ENCODE results near the gene FAM3D.

The FAM3D gene

GRCh38 chr3:58639001-58639400 is 27.6 kb downstream of the FAM3D start:
- H3K9me2 ChIP-seq (replicated peaks; ENCODE audit: control insufficient read depth, low read length), result no peaks in the 10 kb centered on the region
- no peaks in the 10 kb centered on the region for H3K79me2 ChIP-seq (ENCODE audit: control insufficient read depth, low read length)
- H3F3A ChIP-seq (ENCODE audit: control insufficient read depth, insufficient read depth), result no peaks in the 10 kb centered on the region
- no peaks in the 10 kb centered on the region for H4K20me1 ChIP-seq (ENCODE audit: control insufficient read depth, insufficient read depth, low read depth, low read length)
- TF ChIP-seq CTCF (IDR thresholded peaks at IDR 0.05; ENCODE audit: low read depth, low read length, poor library complexity, severe bottlenecking) (no peak), EZH2phosphoT487 (IDR thresholded peaks at IDR 0.05; ENCODE audit: borderline replicate concordance, low read length) (no peak)
- no peaks in the 10 kb centered on the region for H3K9me3 ChIP-seq (ENCODE audit: control insufficient read depth, insufficient read depth, low read length)
- H3K4me2 ChIP-seq (ENCODE audit: low read length), result no peak overlapping the region
- no peaks in the 10 kb centered on the region for H3K36me3 ChIP-seq (ENCODE audit: control insufficient read depth, low read length)
- no peak overlapping the region for H3K27ac ChIP-seq (ENCODE audit: low read depth, low read length)
- H3K4me1 ChIP-seq (ENCODE audit: control insufficient read depth, low read length), result peaks cover 5% of the 10 kb centered on the region; the same call in 1 of the 2 replicates
- H3K4me3 ChIP-seq (ENCODE audit: low read length), result no peak overlapping the region
- peaks cover 17% of the 10 kb centered on the region for H3K27me3 ChIP-seq (ENCODE audit: control insufficient read depth, low read length)

- Histone ChIP-seq H3K4me3 (ENCODE audit: low read length) (no peak overlapping the region), H3K4me2 (ENCODE audit: low read length) (no peak overlapping the region), H3F3A (ENCODE audit: control insufficient read depth, insufficient read depth) (no peaks in the 10 kb centered on the region), H3K9me2 (replicated peaks; ENCODE audit: control insufficient read depth, low read length) (no peaks in the 10 kb centered on the region), H3K36me3 (ENCODE audit: control insufficient read depth, low read length) (no peaks in the 10 kb centered on the region), H4K20me1 (ENCODE audit: control insufficient read depth, insufficient read depth, low read depth, low read length) (no peaks in the 10 kb centered on the region), H3K4me1 (ENCODE audit: control insufficient read depth, low read length) (peaks cover 5% of the 10 kb centered on the region; the same call in 1 of the 2 replicates), H3K9me3 (ENCODE audit: control insufficient read depth, insufficient read depth, low read length) (no peaks in the 10 kb centered on the region), H3K27me3 (ENCODE audit: control insufficient read depth, low read length) (peaks cover 20% of the 10 kb centered on the region), H3K27ac (ENCODE audit: low read depth, low read length) (no peak overlapping the region), H3K79me2 (ENCODE audit: control insufficient read depth, low read length) (no peaks in the 10 kb centered on the region)
- TF ChIP-seq CTCF (IDR thresholded peaks at IDR 0.05; ENCODE audit: low read depth, low read length, poor library complexity, severe bottlenecking), result no peak
- no peak for TF ChIP-seq EZH2phosphoT487 (IDR thresholded peaks at IDR 0.05; ENCODE audit: borderline replicate concordance, low read length)
Measured at GRCh38 chr3:58638591-58638990, 28.0 kb downstream of the FAM3D start.

GRCh38 chr3:58637509-58637908 is 29.1 kb downstream of the FAM3D start:
- no peaks in the 10 kb centered on the region for H3K9me3 ChIP-seq (ENCODE audit: control insufficient read depth, insufficient read depth, low read length)
- H3K36me3 ChIP-seq (ENCODE audit: control insufficient read depth, low read length), result no peaks in the 10 kb centered on the region
- peaks cover 5% of the 10 kb centered on the region; the same call in 1 of the 2 replicates for H3K4me1 ChIP-seq (ENCODE audit: control insufficient read depth, low read length)
- no peak overlapping the region for H3K4me2 ChIP-seq (ENCODE audit: low read length)
- H3F3A ChIP-seq (ENCODE audit: control insufficient read depth, insufficient read depth), result no peaks in the 10 kb centered on the region
- H3K9me2 ChIP-seq (replicated peaks; ENCODE audit: control insufficient read depth, low read length), result no peaks in the 10 kb centered on the region
- TF ChIP-seq EZH2phosphoT487 (IDR thresholded peaks at IDR 0.05; ENCODE audit: borderline replicate concordance, low read length) (no peak), CTCF (IDR thresholded peaks at IDR 0.05; ENCODE audit: low read depth, low read length, poor library complexity, severe bottlenecking) (no peak)
- H4K20me1 ChIP-seq (ENCODE audit: control insufficient read depth, insufficient read depth, low read depth, low read length), result no peaks in the 10 kb centered on the region
- peaks cover 30% of the 10 kb centered on the region for H3K27me3 ChIP-seq (ENCODE audit: control insufficient read depth, low read length)
- H3K4me3 ChIP-seq (ENCODE audit: low read length), result no peak overlapping the region
- no peaks in the 10 kb centered on the region for H3K79me2 ChIP-seq (ENCODE audit: control insufficient read depth, low read length)
- no peak overlapping the region for H3K27ac ChIP-seq (ENCODE audit: low read depth, low read length)

Measured in DOHH2 (cell line).